SK-N-SH (cell line): ENCODE results near the gene SLC25A47. TPM values are rescaled to one million over a fixed set of nuclear protein-coding genes. Genes with fewer than 3 reads are reported as not detected.

ENCODE experiments used
- CTCF ChIA-PET: fragments of 300-600, 350-600 bp; formaldehyde crosslinking; extraction: SDS; loops from one replicate; lab custom pipeline; 2021; lab: Yijun Ruan, JAX
- POLR2A ChIA-PET: fragments of 350-600 bp; sonication (Branson Sonifier 250); formaldehyde crosslinking; extraction: SDS; loops from one replicate; lab custom pipeline; 2020; ENCODE audit warnings: antibody characterized with exemption, inconsistent platforms; lab: Yijun Ruan, JAX
- DNase-seq: peaks from one replicate; pipeline ENCODE4 v3.0.0; 2012
- H2AFZ ChIP-seq: fragments of 200-600 bp; sonication (generic); 2 replicates; pipeline ENCODE4 v1.8.1; 2016; ENCODE audit warnings: antibody characterized with exemption, mild to moderate bottlenecking, low read depth
- H3F3A ChIP-seq: fragments of 200-600 bp; sonication (generic); replicated peaks from 2 replicates; pipeline ENCODE3; 2016; ENCODE audit warnings: antibody characterized with exemption, mild to moderate bottlenecking; ENCODE audit not compliant: insufficient read depth
- H3K27ac ChIP-seq, 2 experiments: fragments of 200-500 bp in 1 of 2; fragments of 200-600 bp in 1 of 2; sonication (Bioruptor generic) in 1 of 2; sonication (generic), shearing (Covaris generic) in 1 of 2; 2 replicates each; pipeline versions ENCODE4 v1.5.1 to v1.6.1; 2014 to 2016; ENCODE audit warnings: low read depth in 2 of 2, inconsistent platforms in 1 of 2, low read length in 1 of 2, mild to moderate bottlenecking in 1 of 2, mixed read lengths in 1 of 2
- H3K27me3 ChIP-seq: fragments of 200-600 bp; sonication (generic), shearing (Covaris generic); 2 replicates; pipeline ENCODE4 v1.6.1; 2016; ENCODE audit warnings: mixed run types; ENCODE audit not compliant: insufficient read depth
- H3K36me3 ChIP-seq, 2 experiments: fragments of 200-500 bp in 1 of 2; fragments of 200-600 bp in 1 of 2; sonication (Bioruptor generic) in 1 of 2; sonication (generic) in 1 of 2; replicated peaks in 1 of 2; 2 replicates each; pipeline versions ENCODE3 to v1.5.1; 2014 to 2016; ENCODE audit warnings: low read length in 1 of 2, mild to moderate bottlenecking in 1 of 2; ENCODE audit not compliant: insufficient read depth in 2 of 2, control insufficient read depth in 1 of 2
- H3K4me1 ChIP-seq, 2 experiments: fragments of 200-500 bp in 1 of 2; fragments of 200-600 bp in 1 of 2; sonication (Bioruptor generic) in 1 of 2; sonication (generic), shearing (Covaris generic) in 1 of 2; 2 replicates each; pipeline versions ENCODE4 v1.5.1 to v1.6.1; 2014 to 2016; ENCODE audit warnings: low read depth in 1 of 2, low read length in 1 of 2, mixed run types in 1 of 2; ENCODE audit not compliant: insufficient read depth in 2 of 2, control insufficient read depth in 1 of 2
- H3K4me2 ChIP-seq: fragments of 200-600 bp; sonication (generic), shearing (Covaris generic); 2 replicates; pipeline ENCODE4 v1.6.1; 2017; ENCODE audit warnings: mixed run types
- H3K4me3 ChIP-seq, 2 experiments: fragments of 200-500 bp in 1 of 2; fragments of 200-600 bp in 1 of 2; sonication (Bioruptor generic) in 1 of 2; sonication (generic), shearing (Covaris generic) in 1 of 2; 2 replicates each; pipeline versions ENCODE4 v1.5.1 to v1.8.1; 2014 to 2016; ENCODE audit warnings: low read depth in 2 of 2, inconsistent platforms in 1 of 2, low read length in 1 of 2, mild to moderate bottlenecking in 1 of 2, mixed read lengths in 1 of 2, moderate library complexity in 1 of 2
- H3K79me2 ChIP-seq: fragments of 200-600 bp; sonication (generic); 2 replicates; pipeline ENCODE4 v1.8.1; 2017; ENCODE audit warnings: mild to moderate bottlenecking; ENCODE audit not compliant: insufficient read depth
- H3K9ac ChIP-seq: fragments of 200-600 bp; sonication (generic); 2 replicates; pipeline ENCODE4 v1.6.1; 2017; ENCODE audit warnings: mixed run types
- H3K9me2 ChIP-seq: fragments of 200-600 bp; sonication (generic); 2 replicates; pipeline ENCODE4 v1.6.1; 2017; ENCODE audit warnings: mixed run types
- H3K9me3 ChIP-seq: fragments of 200-600 bp; sonication (generic); 2 replicates; pipeline ENCODE4 v1.6.1; 2017; ENCODE audit warnings: mixed run types, mild to moderate bottlenecking, moderate library complexity
- H4K20me1 ChIP-seq: fragments of 200-600 bp; sonication (generic); 2 replicates; pipeline ENCODE4 v1.6.1; 2017; ENCODE audit warnings: mild to moderate bottlenecking, mixed run types; ENCODE audit not compliant: insufficient read depth
- ELF1 ChIP-seq: IDR thresholded peaks from 2 replicates; pipeline ENCODE4 v1.4.0; 2012
- EP300 ChIP-seq, 2 experiments: IDR thresholded peaks; 2 replicates each; pipeline versions ENCODE4 v1.4.0 to v1.6.1; 2012; ENCODE audit warnings: borderline replicate concordance in 1 of 2, low read depth in 1 of 2, low read length in 1 of 2
- EZH2phosphoT487 ChIP-seq: fragments of 200-600 bp; sonication (generic); IDR thresholded peaks from 2 replicates; pipeline ENCODE4 v1.6.1; 2017; ENCODE audit warnings: low read depth, mixed run types, mild to moderate bottlenecking, antibody characterized with exemption, moderate library complexity, borderline replicate concordance
- FOXJ3 ChIP-seq: sonication (generic); formaldehyde crosslinking; IDR thresholded peaks from 2 replicates; pipeline ENCODE4 v1.5.1; 2020; ENCODE audit warnings: mild to moderate bottlenecking, missing genetic modification reagents
- GATA2 ChIP-seq: sonication (generic); formaldehyde crosslinking; IDR thresholded peaks from 2 replicates; pipeline ENCODE4 v1.5.0; 2020; ENCODE audit warnings: mild to moderate bottlenecking, missing genetic modification reagents
- IRF3 ChIP-seq: fragments of 150-350 bp; IDR thresholded peaks from 2 replicates; pipeline ENCODE4 v1.6.1; 2016; ENCODE audit warnings: mild to moderate bottlenecking, low read depth, low read length
- NRF1 ChIP-seq: IDR thresholded peaks from 2 replicates; pipeline ENCODE4 v1.6.1; 2012; ENCODE audit warnings: low read depth, mild to moderate bottlenecking, low read length
- RFX5 ChIP-seq: IDR thresholded peaks from 2 replicates; pipeline ENCODE4 v1.6.1; 2012; ENCODE audit warnings: mild to moderate bottlenecking, improper control_type of control experiment, low read length
- RXRA ChIP-seq: IDR thresholded peaks from 2 replicates; pipeline ENCODE4 v1.4.0; 2012; ENCODE audit warnings: low read depth, mild to moderate bottlenecking, borderline replicate concordance
- SIN3A ChIP-seq: IDR thresholded peaks from 2 replicates; pipeline ENCODE4 v1.6.1; 2012; ENCODE audit warnings: low read depth, mild to moderate bottlenecking, low read length, moderate library complexity, borderline replicate concordance
- YY1 ChIP-seq: IDR thresholded peaks from 2 replicates; pipeline ENCODE4 v1.4.0; 2012; ENCODE audit warnings: low read depth, mild to moderate bottlenecking
- WGBS: methylation state at CpG from one replicate; pipeline ENCODE4 v1.1.6; 2017; ENCODE audit warnings: low lambda C conversion rate; 5-methylcytosine and 5-hydroxymethylcytosine counted together
- polyA plus RNA-seq, 3 experiments: library from polyadenylated mRNA; depleted of rRNA; stranded (reverse); fragments of >200 nt; gene quantifications; 2 replicates each; pipeline ENCODE4 v1.2.3, GENCODE V29; 2012
- TF ChIP-seq, protein P1 (sequence below): IDR thresholded peaks from 2 replicates; pipeline ENCODE4 v1.4.0; 2012; ENCODE audit warnings: low read depth, borderline replicate concordance
- TF ChIP-seq, protein P2 (sequence below): fragments of 200-600 bp; sonication (generic); IDR thresholded peaks from 2 replicates; pipeline ENCODE4 v1.6.1; 2017; ENCODE audit warnings: antibody characterized with exemption, mild to moderate bottlenecking, moderate library complexity

The SLC25A47 gene
- polyA plus RNA-seq, 1 of the 3 experiments (the other 2 are of a cell fraction) = not detected

- TF ChIP-seq, protein P1, sequence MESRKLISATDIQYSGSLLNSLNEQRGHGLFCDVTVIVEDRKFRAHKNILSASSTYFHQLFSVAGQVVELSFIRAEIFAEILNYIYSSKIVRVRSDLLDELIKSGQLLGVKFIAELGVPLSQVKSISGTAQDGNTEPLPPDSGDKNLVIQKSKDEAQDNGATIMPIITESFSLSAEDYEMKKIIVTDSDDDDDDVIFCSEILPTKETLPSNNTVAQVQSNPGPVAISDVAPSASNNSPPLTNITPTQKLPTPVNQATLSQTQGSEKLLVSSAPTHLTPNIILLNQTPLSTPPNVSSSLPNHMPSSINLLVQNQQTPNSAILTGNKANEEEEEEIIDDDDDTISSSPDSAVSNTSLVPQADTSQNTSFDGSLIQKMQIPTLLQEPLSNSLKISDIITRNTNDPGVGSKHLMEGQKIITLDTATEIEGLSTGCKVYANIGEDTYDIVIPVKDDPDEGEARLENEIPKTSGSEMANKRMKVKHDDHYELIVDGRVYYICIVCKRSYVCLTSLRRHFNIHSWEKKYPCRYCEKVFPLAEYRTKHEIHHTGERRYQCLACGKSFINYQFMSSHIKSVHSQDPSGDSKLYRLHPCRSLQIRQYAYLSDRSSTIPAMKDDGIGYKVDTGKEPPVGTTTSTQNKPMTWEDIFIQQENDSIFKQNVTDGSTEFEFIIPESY = no peak
Observed at GRCh38 chr14:100314724-100315123, 8.4 kb upstream of the SLC25A47 start (continued).

DNA sequence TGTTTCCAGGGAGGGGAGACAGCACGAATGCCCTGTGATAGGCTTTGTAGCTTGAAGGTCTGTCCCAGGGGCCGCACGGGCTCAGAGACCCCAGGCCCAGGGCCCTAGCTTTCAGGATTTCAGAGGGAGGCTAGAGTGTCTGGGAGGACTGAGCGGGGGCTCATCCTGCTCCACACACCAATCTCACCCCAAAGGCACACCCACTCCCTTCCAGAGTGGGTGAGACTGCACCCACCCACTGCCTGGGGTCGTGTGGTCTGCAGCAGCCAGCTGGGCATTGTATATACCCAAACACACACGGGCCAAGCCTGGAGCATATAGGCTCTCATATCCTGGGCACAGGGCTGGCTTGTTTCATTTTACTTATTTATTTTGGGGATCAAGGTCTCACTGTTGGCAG, 5.8 kb upstream of the SLC25A47 start:
- Histone ChIP-seq H3K4me2 (no peak overlapping the region), H3K27ac (no peak overlapping the region), H3K27me3 (no peaks in the 10 kb centered on the region), H2AFZ (no peak overlapping the region), H3K9ac (no peak overlapping the region), H3K9me2 (no peaks in the 10 kb centered on the region), H4K20me1 (no peaks in the 10 kb centered on the region), H3K36me3 (no peaks in the 10 kb centered on the region), H3K9me3 (no peaks in the 10 kb centered on the region)
- TF ChIP-seq, protein P2, sequence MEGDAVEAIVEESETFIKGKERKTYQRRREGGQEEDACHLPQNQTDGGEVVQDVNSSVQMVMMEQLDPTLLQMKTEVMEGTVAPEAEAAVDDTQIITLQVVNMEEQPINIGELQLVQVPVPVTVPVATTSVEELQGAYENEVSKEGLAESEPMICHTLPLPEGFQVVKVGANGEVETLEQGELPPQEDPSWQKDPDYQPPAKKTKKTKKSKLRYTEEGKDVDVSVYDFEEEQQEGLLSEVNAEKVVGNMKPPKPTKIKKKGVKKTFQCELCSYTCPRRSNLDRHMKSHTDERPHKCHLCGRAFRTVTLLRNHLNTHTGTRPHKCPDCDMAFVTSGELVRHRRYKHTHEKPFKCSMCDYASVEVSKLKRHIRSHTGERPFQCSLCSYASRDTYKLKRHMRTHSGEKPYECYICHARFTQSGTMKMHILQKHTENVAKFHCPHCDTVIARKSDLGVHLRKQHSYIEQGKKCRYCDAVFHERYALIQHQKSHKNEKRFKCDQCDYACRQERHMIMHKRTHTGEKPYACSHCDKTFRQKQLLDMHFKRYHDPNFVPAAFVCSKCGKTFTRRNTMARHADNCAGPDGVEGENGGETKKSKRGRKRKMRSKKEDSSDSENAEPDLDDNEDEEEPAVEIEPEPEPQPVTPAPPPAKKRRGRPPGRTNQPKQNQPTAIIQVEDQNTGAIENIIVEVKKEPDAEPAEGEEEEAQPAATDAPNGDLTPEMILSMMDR = no peak
- TF ChIP-seq SIN3A = no peak
- no peak for TF ChIP-seq RXRA
- TF ChIP-seq EZH2phosphoT487 = no peak
- no peak for TF ChIP-seq GATA2 (CRISPR knock-in tag)
- TF ChIP-seq FOXJ3 (CRISPR knock-in tag) = no peak
- TF ChIP-seq IRF3 = no peak
- TF ChIP-seq EP300 (IDR thresholded peaks at IDR 0.05; ENCODE audit: borderline replicate concordance in 1 of 2, low read depth in 1 of 2, low read length in 1 of 2) = no peak
- TF ChIP-seq ELF1 = no peak
- TF ChIP-seq RFX5 = no peak
- TF ChIP-seq YY1 = no peak
- TF ChIP-seq NRF1 = no peak
- TF ChIP-seq, all 33 proteins: peak for 0
- no peak for DNase-seq
- Histone ChIP-seq H3K79me2 (no peaks in the 10 kb centered on the region), H3K4me3 (no peak overlapping the region), H3F3A (no peaks in the 10 kb centered on the region), H3K4me1 (peaks cover 0 to 8% of the 10 kb centered on the region in 2 experiments; a peak in 1 of 4 replicates)
- WGBS = 89% methylated on average over 4 of the region's 6 CpGs
- ChIA-PET CTCF (interaction anchor here (0.7 kb wide), 1 partner anchor 32 kb away, joined by 3 read pairs; no protein-coding TSS in a partner anchor), POLR2A (no interaction called here)
